ENCODE results near the gene PCBP3.
"Not testable (repeated sequence)": the region's sequence is repeated elsewhere in the genome, so short reads cannot be mapped to it uniquely, and the experiment has no call there.

PCBP3 gene

DNA sequence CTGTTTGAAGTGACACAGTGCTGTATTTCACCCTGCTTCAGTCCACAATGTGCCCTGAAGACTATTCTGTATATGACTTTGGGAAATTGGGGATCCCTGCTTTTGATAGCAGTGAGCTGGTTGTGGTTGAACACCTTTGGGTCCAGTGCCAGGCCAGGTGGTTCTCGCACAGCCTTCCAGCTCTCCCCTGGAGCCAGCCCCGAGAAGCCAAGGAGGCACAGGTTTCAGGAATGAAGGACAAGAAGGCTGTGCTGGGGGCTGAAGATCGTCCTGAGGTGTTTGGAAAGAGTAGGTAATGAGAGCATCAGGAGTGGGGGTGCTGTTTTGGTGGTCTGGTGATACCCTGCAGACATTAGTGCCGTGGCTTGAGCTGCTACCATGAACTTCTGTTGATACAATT is 206.7 kb downstream of the PCBP3 start:
- no peak for TF ChIP-seq ZNF274 (IDR thresholded peaks at IDR 0.05; ENCODE audit: low read depth, low read length)
- H3K4me3 ChIP-seq (ENCODE audit: low read length) = no peak overlapping the region

DNA sequence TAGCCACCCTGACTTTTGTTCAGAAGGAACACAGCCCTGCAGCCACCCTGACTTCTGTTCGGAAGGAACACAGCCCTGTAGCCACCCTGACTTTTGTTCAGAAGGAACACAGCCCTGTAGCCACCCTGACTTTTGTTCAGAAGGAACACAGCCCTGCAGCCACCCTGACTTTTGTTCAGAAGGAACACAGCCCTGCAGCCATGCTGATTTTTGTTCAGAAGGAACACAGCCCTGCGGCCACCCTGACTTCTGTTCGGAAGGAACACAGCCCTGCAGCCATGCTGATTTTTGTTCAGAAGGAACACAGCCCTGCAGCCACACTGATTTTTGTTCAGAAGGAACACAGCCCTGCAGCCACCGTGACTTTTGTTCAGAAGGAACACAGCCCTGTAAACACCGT is 208.9 kb downstream of the PCBP3 start:
- H3K4me3 ChIP-seq (ENCODE audit: low read length) = not testable (repeated sequence)

GRCh38 chr21:45852886-45853400 is 209.4 kb downstream of the PCBP3 start:
- TF ChIP-seq ZNF274 (IDR thresholded peaks at IDR 0.05; ENCODE audit: low read depth, low read length) = no peak
- H3K4me3 ChIP-seq (ENCODE audit: low read length) = no peak overlapping the region

DNA sequence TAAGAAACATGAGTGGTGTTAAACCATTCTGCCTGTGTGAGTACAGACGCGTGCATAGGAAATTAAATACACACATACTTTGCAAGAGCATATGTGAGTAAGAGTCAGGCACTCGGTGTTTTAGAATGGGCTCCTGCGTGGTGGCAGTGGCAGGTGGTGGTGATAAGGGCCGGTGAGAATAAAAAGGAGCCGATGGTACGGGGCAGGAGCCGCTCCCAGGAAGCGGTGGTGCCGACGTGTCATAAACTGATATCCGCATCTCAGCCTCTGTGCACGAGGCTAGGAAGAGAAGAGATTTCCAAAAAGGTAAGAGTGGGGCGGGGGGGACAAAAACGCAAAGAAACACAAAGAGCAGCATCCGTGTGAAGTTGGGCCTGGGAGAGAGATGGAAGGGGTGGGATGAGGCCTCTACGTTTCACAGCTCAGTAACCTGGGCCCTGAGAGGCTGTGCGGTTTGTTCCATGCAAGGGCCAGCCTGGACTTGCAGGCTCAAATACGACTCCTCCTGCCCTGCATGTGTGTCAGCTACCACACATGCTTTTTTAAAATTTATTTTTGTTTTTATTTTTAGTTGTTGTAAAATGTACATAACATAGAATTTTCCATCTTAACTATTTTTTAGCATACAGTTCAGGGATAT is 210.3 kb downstream of the PCBP3 start:
- no peak overlapping the region for H3K4me3 ChIP-seq (ENCODE audit: low read length)
- no peak for TF ChIP-seq ZNF274 (IDR thresholded peaks at IDR 0.05; ENCODE audit: low read depth, low read length)

DNA sequence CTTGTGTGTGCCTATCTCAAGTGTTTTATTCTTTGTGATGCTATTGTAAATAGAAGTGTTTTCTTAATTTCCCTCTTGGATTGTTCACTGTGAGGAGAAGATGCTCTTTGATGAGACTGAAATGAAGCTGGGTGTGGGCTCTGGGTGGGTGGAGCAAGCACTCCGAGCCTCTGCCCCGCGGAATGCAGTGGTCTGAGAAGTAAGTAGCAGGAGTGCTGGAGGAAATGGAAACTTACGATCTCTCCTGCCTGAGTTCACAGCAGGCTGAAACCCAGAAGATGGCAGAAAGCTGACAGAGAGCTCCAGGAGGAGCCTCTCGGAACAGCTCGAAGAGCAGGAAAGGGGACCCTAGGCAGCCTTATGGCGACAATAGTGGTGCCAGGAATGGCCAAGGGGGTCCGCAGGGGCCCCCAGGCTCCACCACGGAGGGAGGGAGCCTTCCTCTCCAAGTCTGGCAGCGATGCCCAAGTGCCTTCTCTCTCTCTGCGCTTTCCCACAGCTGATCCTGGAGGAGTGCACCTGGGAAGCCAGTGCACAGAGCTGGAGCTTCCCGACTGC is 211.2 kb downstream of the PCBP3 start:
- TF ChIP-seq ZNF274 (IDR thresholded peaks at IDR 0.05; ENCODE audit: low read depth, low read length) = no peak
- no peak overlapping the region for H3K4me3 ChIP-seq (ENCODE audit: low read length)

DNA sequence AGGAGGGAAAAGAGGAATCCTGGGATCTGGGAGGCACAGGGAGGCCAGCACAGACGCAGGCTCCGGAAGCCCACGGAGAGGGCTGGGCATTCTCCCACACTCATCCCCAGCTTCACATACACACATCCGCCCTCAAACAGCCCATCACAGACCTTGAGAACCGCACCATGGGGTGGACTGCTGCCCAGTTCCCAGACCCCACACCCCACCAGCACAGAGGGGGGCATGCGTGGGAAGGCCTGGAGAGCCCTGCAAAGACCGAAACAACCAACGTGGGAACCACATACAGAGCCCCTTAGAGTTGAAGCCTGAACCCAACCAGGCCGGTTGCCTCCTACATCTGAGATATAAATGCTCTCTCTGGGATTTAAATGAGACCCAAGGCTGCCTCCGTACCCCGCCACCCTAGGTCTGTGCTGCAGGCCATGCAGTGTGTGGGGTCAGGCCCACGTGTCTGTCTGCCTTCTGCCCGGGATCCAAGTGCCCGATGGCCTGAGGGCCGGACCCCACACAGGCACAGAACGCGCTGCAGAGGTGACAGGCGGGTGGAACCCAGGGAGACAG is 211.8 kb downstream of the PCBP3 start:
- no peak overlapping the region for H3K4me3 ChIP-seq (ENCODE audit: low read length)
- TF ChIP-seq ZNF274 (IDR thresholded peaks at IDR 0.05; ENCODE audit: low read depth, low read length) = no peak

DNA sequence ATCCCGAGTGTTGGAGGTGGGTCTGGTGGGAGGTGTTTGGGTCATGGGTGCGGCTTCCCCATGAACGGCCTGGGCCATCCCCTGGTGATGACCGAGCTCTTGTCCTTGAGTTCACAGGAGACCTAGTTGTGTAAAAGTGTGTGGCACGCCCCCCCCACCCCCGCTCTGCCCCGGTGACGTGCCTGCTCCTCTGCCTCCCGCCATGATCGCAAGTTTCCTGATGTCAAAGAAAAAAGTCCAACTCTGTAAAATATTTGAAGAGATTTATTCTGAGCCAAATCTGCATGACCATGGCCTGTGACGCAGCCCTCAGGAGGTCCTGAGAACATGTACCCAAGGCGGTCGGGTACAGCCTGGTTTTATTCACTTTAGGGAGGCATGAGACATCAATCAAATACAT is 212.9 kb downstream of the PCBP3 start:
- TF ChIP-seq ZNF274 (IDR thresholded peaks at IDR 0.05; ENCODE audit: low read depth, low read length) = no peak
- H3K4me3 ChIP-seq (ENCODE audit: low read length) = no peak overlapping the region

DNA sequence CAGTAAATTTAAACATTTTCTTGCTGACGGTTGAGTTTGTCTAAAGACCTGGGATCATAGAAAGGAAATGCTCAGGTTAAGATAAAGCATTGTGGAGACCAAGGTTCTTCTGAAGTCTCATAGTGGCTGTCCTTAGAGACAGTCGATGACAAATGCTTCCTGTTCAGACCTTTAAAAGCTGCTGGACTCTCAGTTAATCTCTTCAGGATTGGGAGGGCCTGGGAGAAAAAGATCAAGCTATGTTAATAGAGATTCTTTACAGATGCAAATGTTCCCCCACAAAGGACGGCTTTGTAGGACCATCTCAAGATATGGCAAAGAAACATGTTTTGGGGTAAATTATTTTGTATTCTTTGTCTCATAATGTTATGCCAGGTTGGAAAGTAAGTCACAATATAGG is 213.4 kb downstream of the PCBP3 start:
- no peak overlapping the region for H3K4me3 ChIP-seq (ENCODE audit: low read length)
- no peak for TF ChIP-seq ZNF274 (IDR thresholded peaks at IDR 0.05; ENCODE audit: low read depth, low read length)

DNA sequence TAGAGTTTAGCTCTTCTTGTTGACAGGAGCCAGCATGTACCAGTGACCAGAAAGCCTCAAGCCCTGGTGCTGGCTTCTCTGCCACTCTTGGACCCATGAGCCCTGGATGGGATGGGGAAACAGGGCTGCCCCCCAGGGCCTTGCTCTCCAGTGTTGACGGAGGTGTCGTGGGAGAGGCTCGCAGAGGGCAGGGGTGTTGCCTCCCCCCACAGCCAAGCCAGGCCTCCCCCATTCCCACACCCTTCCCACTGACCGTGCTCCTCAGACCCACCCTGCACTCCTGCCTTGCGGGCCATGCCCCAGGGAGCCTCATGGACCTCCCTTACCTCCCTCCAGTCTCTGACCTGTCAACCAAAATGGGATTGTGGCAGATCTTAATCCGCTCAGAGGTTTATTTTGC is 214.2 kb downstream of the PCBP3 start:
- no peak overlapping the region for H3K4me3 ChIP-seq (ENCODE audit: low read length)
- no peak for TF ChIP-seq ZNF274 (IDR thresholded peaks at IDR 0.05; ENCODE audit: low read depth, low read length)

GRCh38 chr21:45858180-45858579 is 214.7 kb downstream of the PCBP3 start:
- TF ChIP-seq ZNF274 (IDR thresholded peaks at IDR 0.05; ENCODE audit: low read depth, low read length) = no peak
- H3K4me3 ChIP-seq (ENCODE audit: low read length) = no peak overlapping the region

DNA sequence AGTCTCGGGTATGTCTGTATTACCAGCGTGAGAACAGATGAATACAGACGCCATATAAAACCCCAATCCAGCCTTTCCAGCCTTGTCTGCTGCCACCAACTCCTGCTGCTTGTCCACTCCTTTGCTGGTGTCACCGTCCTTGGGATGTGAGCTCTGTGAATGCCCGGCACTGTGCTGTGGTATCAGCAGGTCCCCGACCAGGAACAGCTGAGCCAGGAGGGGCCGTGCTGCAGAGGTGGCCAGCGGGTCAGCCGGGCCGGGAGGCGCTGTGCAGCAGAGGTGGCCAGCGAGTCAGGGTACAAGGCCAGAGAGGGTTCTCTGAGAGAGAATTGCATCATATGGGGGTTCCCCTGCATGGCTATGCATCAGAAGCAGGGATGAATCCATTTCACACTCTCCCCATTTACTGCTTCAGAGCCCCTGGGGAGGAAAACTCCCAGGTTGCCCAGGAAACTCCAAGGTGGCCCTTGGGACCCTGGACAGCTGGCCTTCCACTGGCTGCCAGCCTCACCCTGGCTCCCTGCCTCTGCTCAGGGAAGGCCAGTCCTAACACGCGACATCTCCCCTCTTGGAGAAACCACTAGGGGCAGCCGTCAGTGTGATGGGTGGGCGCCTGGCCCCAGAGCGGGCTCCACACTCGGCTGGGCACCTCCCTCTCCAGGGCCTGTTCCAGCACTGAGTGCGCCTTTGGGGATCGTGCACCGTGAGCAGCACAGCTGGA is 215.7 kb downstream of the PCBP3 start:
- no peak overlapping the region for H3K4me3 ChIP-seq (ENCODE audit: low read length)
- TF ChIP-seq ZNF274 (IDR thresholded peaks at IDR 0.05; ENCODE audit: low read depth, low read length) = no peak

GRCh38 chr21:45859762-45860357 is 216.3 kb downstream of the PCBP3 start:
- no peak for TF ChIP-seq ZNF274 (IDR thresholded peaks at IDR 0.05; ENCODE audit: low read depth, low read length)
- H3K4me3 ChIP-seq (ENCODE audit: low read length) = no peak overlapping the region

DNA sequence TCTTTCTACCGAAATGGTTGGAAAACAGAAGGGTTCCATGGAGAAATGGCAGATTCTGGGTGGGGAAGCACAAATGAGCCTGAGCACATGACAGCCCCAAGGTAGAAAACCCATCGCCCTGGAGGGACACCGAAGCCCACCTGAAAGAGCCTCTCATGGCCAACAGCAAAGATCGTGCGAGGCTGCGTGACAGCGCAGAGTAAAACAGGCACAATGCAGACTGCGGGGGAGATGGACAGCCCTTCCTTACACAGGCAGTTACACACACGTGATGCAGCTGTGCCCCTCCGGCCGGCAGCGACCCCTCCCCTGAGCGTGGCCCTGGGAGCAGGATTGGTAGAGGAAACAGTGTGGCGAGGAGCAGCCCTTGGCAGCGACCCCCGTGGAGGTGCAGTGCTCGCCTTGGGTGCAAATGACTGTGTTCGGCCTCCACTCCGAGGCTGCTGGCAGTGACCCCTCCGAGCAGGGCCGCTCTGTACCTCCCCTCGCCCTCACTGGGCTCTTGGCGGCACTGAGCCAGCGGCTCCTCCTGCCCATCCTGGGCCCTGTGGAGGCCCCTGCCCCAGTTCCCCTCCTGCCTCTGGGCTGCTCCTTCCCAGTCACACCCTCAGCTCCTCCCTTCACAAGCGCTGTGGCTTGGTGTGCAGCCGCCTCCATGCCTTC is 217.1 kb downstream of the PCBP3 start:
- no peak overlapping the region for H3K4me3 ChIP-seq (ENCODE audit: low read length)
- no peak for TF ChIP-seq ZNF274 (IDR thresholded peaks at IDR 0.05; ENCODE audit: low read depth, low read length)

Data from GM08714 (cell line).